NB4 (cell line): ENCODE data around the gene NLRP2B.

Source experiments
- DNase-seq: peaks from one replicate; pipeline ENCODE4 v3.0.0; 2010; ENCODE audit warnings: low read depth
- H3K4me3 ChIP-seq: one replicate; pipeline ENCODE4 v1.5.1; 2011; ENCODE audit warnings: mild to moderate bottlenecking, low read depth, low read length, moderate library complexity
- MAX ChIP-seq: IDR thresholded peaks from 2 replicates; pipeline ENCODE4 v1.6.1; 2011; ENCODE audit warnings: low read depth, low read length
- MYC ChIP-seq: IDR thresholded peaks from 2 replicates; pipeline ENCODE4 v1.6.1; 2011; ENCODE audit warnings: low read depth, low read length
- POLR2A ChIP-seq: IDR thresholded peaks from 2 replicates; pipeline ENCODE4 v1.6.1; 2011; ENCODE audit warnings: mild to moderate bottlenecking; ENCODE audit not compliant: insufficient read length; ENCODE audit errors: extremely low read depth
- TF ChIP-seq, protein P1 (sequence below): IDR thresholded peaks from one replicate; pipeline ENCODE4 v1.5.1; 2012; ENCODE audit warnings: low read depth, low read length

Gene NLRP2B

DNA sequence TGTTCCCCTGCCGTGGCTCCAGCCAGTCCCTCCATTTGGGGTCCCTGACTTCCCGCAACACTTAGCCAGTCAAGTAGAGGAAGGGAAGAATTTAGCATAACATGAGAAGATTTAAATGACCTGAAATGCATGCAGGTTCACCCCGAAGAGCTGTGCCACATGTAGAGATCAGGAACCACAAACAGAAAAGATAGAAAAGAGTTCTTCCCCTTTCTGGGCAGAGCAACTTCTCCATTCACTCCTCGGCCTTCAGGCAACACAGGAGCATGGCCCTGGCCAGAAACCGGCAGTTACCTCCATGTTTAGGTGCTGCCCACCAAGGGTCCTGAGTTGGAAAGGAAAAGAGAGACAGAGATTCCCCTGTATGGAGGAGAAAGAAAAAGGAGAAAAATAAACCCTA is 5.2 kb downstream of the NLRP2B start:
- TF ChIP-seq MYC (no peak), MAX (no peak)
- TF ChIP-seq, protein P1, sequence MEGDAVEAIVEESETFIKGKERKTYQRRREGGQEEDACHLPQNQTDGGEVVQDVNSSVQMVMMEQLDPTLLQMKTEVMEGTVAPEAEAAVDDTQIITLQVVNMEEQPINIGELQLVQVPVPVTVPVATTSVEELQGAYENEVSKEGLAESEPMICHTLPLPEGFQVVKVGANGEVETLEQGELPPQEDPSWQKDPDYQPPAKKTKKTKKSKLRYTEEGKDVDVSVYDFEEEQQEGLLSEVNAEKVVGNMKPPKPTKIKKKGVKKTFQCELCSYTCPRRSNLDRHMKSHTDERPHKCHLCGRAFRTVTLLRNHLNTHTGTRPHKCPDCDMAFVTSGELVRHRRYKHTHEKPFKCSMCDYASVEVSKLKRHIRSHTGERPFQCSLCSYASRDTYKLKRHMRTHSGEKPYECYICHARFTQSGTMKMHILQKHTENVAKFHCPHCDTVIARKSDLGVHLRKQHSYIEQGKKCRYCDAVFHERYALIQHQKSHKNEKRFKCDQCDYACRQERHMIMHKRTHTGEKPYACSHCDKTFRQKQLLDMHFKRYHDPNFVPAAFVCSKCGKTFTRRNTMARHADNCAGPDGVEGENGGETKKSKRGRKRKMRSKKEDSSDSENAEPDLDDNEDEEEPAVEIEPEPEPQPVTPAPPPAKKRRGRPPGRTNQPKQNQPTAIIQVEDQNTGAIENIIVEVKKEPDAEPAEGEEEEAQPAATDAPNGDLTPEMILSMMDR, result no peak
- no peak overlapping the region for H3K4me3 ChIP-seq
- DNase-seq, result peak; percentile 5

DNA sequence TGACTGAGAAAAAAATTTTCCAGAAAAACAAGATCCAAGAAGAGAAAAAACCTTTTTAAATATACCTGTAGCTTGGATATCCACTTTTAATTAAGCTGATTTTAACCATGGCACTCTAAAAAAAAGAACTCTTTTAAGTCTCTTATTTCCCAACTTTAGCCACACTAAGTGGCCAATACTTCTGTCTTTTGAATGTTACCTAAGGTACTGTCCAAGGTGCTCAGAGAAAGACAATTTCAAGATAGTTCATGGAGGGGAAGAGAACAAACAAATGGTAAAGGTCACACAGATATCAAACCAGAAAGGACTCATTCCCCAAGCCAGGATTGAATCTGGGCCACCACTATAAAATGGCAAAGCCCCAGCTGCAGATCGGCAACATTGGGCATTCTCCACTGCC is 10.1 kb downstream of the NLRP2B start:
- no peak for TF ChIP-seq MAX
- TF ChIP-seq, protein P1, result no peak
- no peak for TF ChIP-seq MYC
- no peak for TF ChIP-seq POLR2A
- DNase-seq, result no peak
- no peak overlapping the region for H3K4me3 ChIP-seq

DNA sequence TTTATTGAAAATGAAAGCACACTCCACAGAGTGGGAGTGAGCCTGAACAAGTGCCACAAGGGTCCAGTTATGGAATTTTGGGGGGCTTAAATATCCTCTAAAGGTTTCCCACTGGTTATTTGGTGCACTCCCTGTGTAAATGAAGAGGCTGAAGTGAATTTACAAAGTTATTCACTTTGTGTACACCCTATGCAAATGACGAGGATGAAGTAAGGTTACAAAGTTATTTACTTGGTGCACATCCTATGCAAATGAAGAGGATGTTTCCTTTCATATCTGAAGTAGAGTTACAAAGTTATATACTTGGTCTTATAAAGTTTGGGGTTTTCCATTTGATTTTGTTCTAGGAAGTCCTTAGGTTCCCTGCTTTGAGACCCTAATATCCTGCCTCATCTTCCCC is 13.1 kb downstream of the NLRP2B start:
- no peak overlapping the region for H3K4me3 ChIP-seq
- TF ChIP-seq POLR2A (no peak), MYC (no peak), MAX (no peak)
- TF ChIP-seq, protein P1, result no peak
- no peak for DNase-seq

DNA sequence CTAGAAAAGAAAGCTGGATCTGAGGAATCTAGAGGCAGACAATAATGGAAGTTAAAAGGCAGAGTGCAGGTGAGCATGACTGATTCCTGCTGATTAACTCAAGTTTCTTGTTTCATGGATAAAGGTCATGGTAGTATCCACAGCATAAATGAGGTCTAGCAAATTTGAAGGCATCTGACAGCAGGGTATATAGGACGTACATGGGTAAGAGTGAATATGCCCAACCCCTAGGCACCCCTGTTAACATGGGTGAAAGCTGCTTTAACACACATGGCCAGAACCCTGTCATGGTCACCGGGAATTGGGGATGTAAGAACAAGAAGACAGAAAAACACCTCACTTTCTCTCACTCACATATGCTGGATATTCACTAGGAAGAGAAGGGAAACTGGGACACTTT is 25.0 kb downstream of the NLRP2B start:
- DNase-seq, result no peak
- no peak for TF ChIP-seq MYC
- no peak for TF ChIP-seq MAX
- no peak for TF ChIP-seq POLR2A
- TF ChIP-seq, protein P1, result no peak
- H3K4me3 ChIP-seq, result no peak overlapping the region

GRCh38 chrX:57652705-57653104 is 27.4 kb downstream of the NLRP2B start:
- H3K4me3 ChIP-seq, result no peak overlapping the region
- no peak for DNase-seq
- TF ChIP-seq MAX (no peak), POLR2A (no peak), MYC (no peak)
- TF ChIP-seq, protein P1, result no peak

DNA sequence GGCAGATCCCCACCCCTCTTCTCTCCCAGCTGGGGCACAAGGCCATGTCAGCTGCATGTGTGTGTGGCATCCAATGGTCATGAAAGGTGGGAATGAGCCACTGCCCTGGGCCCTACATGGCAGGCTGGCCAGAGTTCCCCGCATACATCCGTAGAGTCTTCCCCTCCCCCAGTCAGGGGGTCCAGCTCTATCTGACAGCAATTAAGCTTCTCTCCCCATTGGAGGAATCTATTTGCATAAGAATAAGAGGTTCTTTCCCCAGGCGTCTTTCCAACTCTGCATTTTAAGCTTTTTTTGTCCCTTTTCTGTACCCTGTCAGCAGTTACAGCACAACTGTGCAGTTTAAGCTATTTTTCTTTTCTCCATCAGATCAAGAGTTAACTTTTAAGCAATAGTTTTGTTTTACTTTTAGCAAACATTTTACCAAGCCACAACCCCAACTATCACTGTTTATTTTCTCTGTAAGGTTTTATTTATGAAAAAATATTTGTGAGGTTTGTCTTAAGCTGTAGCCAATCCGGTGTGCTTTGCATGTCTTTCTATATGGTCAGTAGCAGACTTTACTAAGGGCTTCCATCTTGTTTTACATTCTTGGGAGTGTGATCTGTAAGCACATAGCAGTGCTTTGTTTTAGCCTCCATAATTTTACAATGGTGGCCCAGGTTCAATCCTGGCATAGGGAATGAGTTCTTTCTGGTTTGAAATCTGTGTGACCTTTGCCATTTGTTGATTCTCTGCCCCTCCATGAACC is 28.7 kb downstream of the NLRP2B start:
- DNase-seq, result no peak
- TF ChIP-seq MAX (no peak), POLR2A (no peak), MYC (no peak)
- TF ChIP-seq, protein P1, result no peak
- H3K4me3 ChIP-seq, result no peak overlapping the region
